HepG2 (cell line): ENCODE data around the gene BRD3. TPM values are rescaled to one million over a fixed set of nuclear protein-coding genes. Genes with fewer than 3 reads are reported as not detected.
A peak's percentile ranks its signal among the peaks of the same experiment; 100 is the strongest.

ENCODE experiments used
- NFRKB ChIP-seq: fragments of 450-650 bp; IDR thresholded peaks from 2 replicates; pipeline ENCODE4 v1.6.1; 2017
- POLR2AphosphoS5 ChIP-seq: IDR thresholded peaks from 2 replicates; pipeline ENCODE4 v1.6.1; 2012; ENCODE audit warnings: low read depth, low read length
- REXO4 ChIP-seq: sonication (generic); formaldehyde crosslinking; IDR thresholded peaks from 2 replicates; pipeline ENCODE4 v1.8.0; 2022; ENCODE audit warnings: missing genetic modification reagents, mild to moderate bottlenecking, borderline replicate concordance
- SRF ChIP-seq: IDR thresholded peaks from 2 replicates; pipeline ENCODE4 v1.6.1; 2011; ENCODE audit warnings: mild to moderate bottlenecking, low read depth, low read length, moderate library complexity
- ZNF230 ChIP-seq: sonication (generic); formaldehyde crosslinking; IDR thresholded peaks from 2 replicates; pipeline ENCODE4 v1.4.0; 2020; ENCODE audit warnings: mild to moderate bottlenecking, missing genetic modification reagents
- ZNF766 ChIP-seq: sonication (generic); formaldehyde crosslinking; IDR thresholded peaks from 2 replicates; pipeline ENCODE4 v1.5.0; 2020; ENCODE audit warnings: missing genetic modification reagents, borderline replicate concordance
- ZNF816 ChIP-seq: sonication (generic); formaldehyde crosslinking; IDR thresholded peaks from 2 replicates; pipeline ENCODE4 v1.8.0; 2022; ENCODE audit warnings: missing genetic modification reagents, mild to moderate bottlenecking, borderline replicate concordance
- polyA plus RNA-seq, 8 experiments: library from polyadenylated mRNA; depleted of rRNA in 3 of 8; stranded (reverse) in 7 of 8; unstranded in 1 of 8; fragments of >200 nt; fragmentation: Illumina TruSeq in 4 of 8; extraction: Trizol in 4 of 8; gene quantifications; 2 replicates each; pipeline versions ENCODE4 v1.2.1 to v1.2.3, GENCODE V29; 2011 to 2016; ENCODE audit warnings: low read depth in 4 of 8, missing spikeins in 1 of 8, mixed read lengths in 1 of 8; ENCODE audit not compliant: insufficient read depth in 1 of 8
- total RNA-seq, 5 experiments: library from RNA; depleted of rRNA; stranded (reverse); fragments of >200 nt; fragmentation: Illumina TruSeq; extraction: Trizol; gene quantifications; 2 replicates each; pipeline ENCODE4 v1.2.3, GENCODE V29; 2016; ENCODE audit warnings: low read depth in 1 of 5
- TF ChIP-seq, protein P1 (sequence below): IDR thresholded peaks from 2 replicates; pipeline ENCODE4 v1.6.1; 2016; ENCODE audit warnings: control low read depth
- TF ChIP-seq, protein P2 (sequence below): sonication (generic); formaldehyde crosslinking; IDR thresholded peaks from 2 replicates; pipeline ENCODE4 v1.5.0; 2020; ENCODE audit warnings: mild to moderate bottlenecking, missing genetic modification reagents

The BRD3 gene
- total and polyA plus RNA-seq, 2 of the 13 experiments (the other 11 are each of a cell fraction or from before 2014, with no cell fraction given) = 5.9 to 12.9 TPM

GRCh38 chr9:134065612-134066419, 2.0 kb downstream of the BRD3 start (continued):
- TF ChIP-seq POLR2AphosphoS5 (no peak), ZNF230 (CRISPR knock-in tag) (no peak), ZNF766 (no peak), SRF (no peak), ZNF816 (peak; percentile 60; the same call in 1 of the 2 replicates), NFRKB (no peak), REXO4 (CRISPR knock-in tag) (no peak)
- TF ChIP-seq, protein P1, sequence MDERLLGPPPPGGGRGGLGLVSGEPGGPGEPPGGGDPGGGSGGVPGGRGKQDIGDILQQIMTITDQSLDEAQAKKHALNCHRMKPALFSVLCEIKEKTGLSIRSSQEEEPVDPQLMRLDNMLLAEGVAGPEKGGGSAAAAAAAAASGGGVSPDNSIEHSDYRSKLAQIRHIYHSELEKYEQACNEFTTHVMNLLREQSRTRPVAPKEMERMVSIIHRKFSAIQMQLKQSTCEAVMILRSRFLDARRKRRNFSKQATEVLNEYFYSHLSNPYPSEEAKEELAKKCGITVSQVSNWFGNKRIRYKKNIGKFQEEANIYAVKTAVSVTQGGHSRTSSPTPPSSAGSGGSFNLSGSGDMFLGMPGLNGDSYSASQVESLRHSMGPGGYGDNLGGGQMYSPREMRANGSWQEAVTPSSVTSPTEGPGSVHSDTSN = no peak
- TF ChIP-seq, protein P2, sequence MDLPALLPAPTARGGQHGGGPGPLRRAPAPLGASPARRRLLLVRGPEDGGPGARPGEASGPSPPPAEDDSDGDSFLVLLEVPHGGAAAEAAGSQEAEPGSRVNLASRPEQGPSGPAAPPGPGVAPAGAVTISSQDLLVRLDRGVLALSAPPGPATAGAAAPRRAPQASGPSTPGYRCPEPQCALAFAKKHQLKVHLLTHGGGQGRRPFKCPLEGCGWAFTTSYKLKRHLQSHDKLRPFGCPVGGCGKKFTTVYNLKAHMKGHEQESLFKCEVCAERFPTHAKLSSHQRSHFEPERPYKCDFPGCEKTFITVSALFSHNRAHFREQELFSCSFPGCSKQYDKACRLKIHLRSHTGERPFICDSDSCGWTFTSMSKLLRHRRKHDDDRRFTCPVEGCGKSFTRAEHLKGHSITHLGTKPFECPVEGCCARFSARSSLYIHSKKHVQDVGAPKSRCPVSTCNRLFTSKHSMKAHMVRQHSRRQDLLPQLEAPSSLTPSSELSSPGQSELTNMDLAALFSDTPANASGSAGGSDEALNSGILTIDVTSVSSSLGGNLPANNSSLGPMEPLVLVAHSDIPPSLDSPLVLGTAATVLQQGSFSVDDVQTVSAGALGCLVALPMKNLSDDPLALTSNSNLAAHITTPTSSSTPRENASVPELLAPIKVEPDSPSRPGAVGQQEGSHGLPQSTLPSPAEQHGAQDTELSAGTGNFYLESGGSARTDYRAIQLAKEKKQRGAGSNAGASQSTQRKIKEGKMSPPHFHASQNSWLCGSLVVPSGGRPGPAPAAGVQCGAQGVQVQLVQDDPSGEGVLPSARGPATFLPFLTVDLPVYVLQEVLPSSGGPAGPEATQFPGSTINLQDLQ (CRISPR knock-in tag) = no peak
